GM13976 (cell line): ENCODE measurements around the gene OTULINL.
"Not testable (repeated sequence)": the region's sequence is repeated elsewhere in the genome, so short reads cannot be mapped to it uniquely, and the experiment has no call there.

Source experiments
- DNase-seq: peaks from one replicate; pipeline ENCODE4 v3.0.0; 2012; ENCODE audit warnings: low spot score
- CTCF ChIP-seq: IDR thresholded peaks from 2 replicates; pipeline ENCODE4 v1.5.1; 2012; ENCODE audit warnings: borderline replicate concordance, mild to moderate bottlenecking; ENCODE audit not compliant: insufficient read depth; ENCODE audit errors: extremely low read depth, missing control alignments, control extremely low read depth
- in situ Hi-C: fragments of 300-500 bp; cut with MboI; formaldehyde crosslinking; loops from one replicate; pipeline ENCODE4 v1.12.0; 2022; ENCODE audit warnings: low sequenced_read_pairs, mixed read lengths, inconsistent platforms; ENCODE audit not compliant: unreplicated experiment

OTULINL gene

GRCh38 chr5:14551211-14551610, 30.4 kb upstream of the OTULINL start:
- no peak for DNase-seq
- in situ Hi-C loops, result no loop called here
- TF ChIP-seq CTCF, result no peak

GRCh38 chr5:14552017-14552416, 29.6 kb upstream of the OTULINL start:
- in situ Hi-C loops, result no loop called here
- DNase-seq, result no peak

GRCh38 chr5:14554288-14554687, 27.3 kb upstream of the OTULINL start:
- in situ Hi-C loops, DNase-seq: not testable (repeated sequence)

More at GRCh38 chr5:14552017-14552416, 29.6 kb upstream of the OTULINL start:
- TF ChIP-seq CTCF, result no peak

GRCh38 chr5:14556015-14556414, 25.6 kb upstream of the OTULINL start:
- DNase-seq, result no peak
- in situ Hi-C loops, result no loop called here
- no peak for TF ChIP-seq CTCF

- in situ Hi-C loops, result no loop called here
- no peak for DNase-seq
- no peak for TF ChIP-seq CTCF
These were observed 24.3 kb upstream of the OTULINL start for GRCh38 chr5:14557203-14557770.

GRCh38 chr5:14557791-14558415, 23.7 kb upstream of the OTULINL start:
- no peak for TF ChIP-seq CTCF
- in situ Hi-C loops, result no loop called here
- no peak for DNase-seq

- in situ Hi-C loops, result no loop called here
- no peak for TF ChIP-seq CTCF
- DNase-seq, result no peak
These were observed 21.4 kb upstream of the OTULINL start for GRCh38 chr5:14560091-14560595.
